OCI-LY7 (cell line): Measurements from ENCODE around the gene CCDC122.
A peak's percentile ranks its signal among the peaks of the same experiment; 100 is the strongest.

Experiments used
- CTCF ChIP-seq: fragments of 200-600 bp; sonication (generic); conservative IDR thresholded peaks from 2 replicates; pipeline ENCODE4 v1.5.1; 2014; ENCODE audit warnings: mild to moderate bottlenecking, antibody characterized with exemption, low read length, moderate library complexity, mixed read lengths
- EZH2phosphoT487 ChIP-seq: fragments of 200-600 bp; sonication (generic); IDR thresholded peaks from 2 replicates; pipeline ENCODE4 v1.6.1; 2018; ENCODE audit warnings: low read depth, borderline replicate concordance, mild to moderate bottlenecking, mixed run types, antibody characterized with exemption, low read length, moderate library complexity, mixed read lengths

- TF ChIP-seq CTCF (peak; percentile 70), EZH2phosphoT487 (no peak)
Measured at GRCh38 chr13:43894438-43894837, 14.9 kb upstream of the CCDC122 start.
